H1 (cell line): ENCODE results near the gene SLC22A2. TPM values are rescaled to one million over a fixed set of nuclear protein-coding genes. Genes with fewer than 3 reads are reported as not detected.

Experiments used
- CTCF ChIA-PET: fragments of 300-600 bp; sonication (Branson Sonifier 250); formaldehyde crosslinking; loops from one replicate; lab custom pipeline; 2021; ENCODE audit not compliant: partially characterized antibody; lab: Charles Lee
- POLR2A ChIA-PET: fragments of 300-600 bp; sonication (Branson Sonifier 250); formaldehyde crosslinking; loops from one replicate; lab custom pipeline; 2021; ENCODE audit warnings: inconsistent platforms; ENCODE audit not compliant: partially characterized antibody; lab: Charles Lee
- DNase-seq, 2 experiments: peaks; one replicate each; pipeline versions ENCODE4 v3.0.0 to v3.0.0-alpha.2; 2010 to 2022; ENCODE audit warnings: low spot score in 2 of 2, low read depth in 1 of 2, mixed read lengths in 1 of 2
- FAIRE-seq: peaks from 2 replicates; lab custom pipeline; 2011; peaks lifted over from hg19 to GRCh38; lab: Jason Lieb, UNC
- H2AFZ ChIP-seq: 2 replicates; pipeline ENCODE4 v1.8.1; 2012; ENCODE audit warnings: low read length, inconsistent platforms
- H2AK5ac ChIP-seq: 2 replicates; pipeline ENCODE4 v1.6.1; 2013; ENCODE audit warnings: low read depth, low read length
- H2BK120ac ChIP-seq: replicated peaks from 2 replicates; pipeline ENCODE3; 2013; ENCODE audit warnings: low read depth, low read length, inconsistent platforms
- H2BK12ac ChIP-seq: 2 replicates; pipeline ENCODE4 v1.6.1; 2013; ENCODE audit warnings: low read depth, low read length
- H2BK15ac ChIP-seq: 2 replicates; pipeline ENCODE4 v1.6.1; 2013; ENCODE audit warnings: low read length
- H2BK20ac ChIP-seq: 2 replicates; pipeline ENCODE4 v1.6.1; 2013; ENCODE audit warnings: low read length
- H2BK5ac ChIP-seq: 2 replicates; pipeline ENCODE4 v1.6.1; 2013; ENCODE audit warnings: low read depth, low read length
- H3K14ac ChIP-seq: 2 replicates; pipeline ENCODE4 v1.6.1; 2013; ENCODE audit warnings: inconsistent platforms; ENCODE audit not compliant: insufficient read length
- H3K18ac ChIP-seq: 2 replicates; pipeline ENCODE4 v1.6.1; 2013; ENCODE audit warnings: low read length; ENCODE audit errors: extremely low read depth
- H3K23ac ChIP-seq: 2 replicates; pipeline ENCODE4 v1.6.1; 2013; ENCODE audit warnings: inconsistent platforms; ENCODE audit not compliant: insufficient read length
- H3K23me2 ChIP-seq: 2 replicates; pipeline ENCODE4 v1.6.1; 2013; ENCODE audit warnings: low read depth, low read length
- H3K27ac ChIP-seq: 2 replicates; pipeline ENCODE4 v1.6.1; 2011; ENCODE audit warnings: low read depth, low read length, inconsistent platforms
- H3K27me3 ChIP-seq, 4 experiments: replicated peaks in 1 of 4; 1 replicate in 1 of 4; 2 replicates in 3 of 4; pipeline versions ENCODE4 v1.6.1 to v1.8.1; 2011 to 2013; ENCODE audit warnings: low read length in 3 of 4, mild to moderate bottlenecking in 3 of 4, inconsistent platforms in 2 of 4, mixed read lengths in 2 of 4, moderate library complexity in 1 of 4; ENCODE audit not compliant: control insufficient read depth in 3 of 4, insufficient read depth in 3 of 4; ENCODE audit errors: extremely low read depth in 1 of 4
- H3K36me3 ChIP-seq, 4 experiments: 2 replicates each; pipeline versions ENCODE4 v1.6.1 to v1.8.1; 2011 to 2013; ENCODE audit warnings: mild to moderate bottlenecking in 4 of 4, low read length in 3 of 4, moderate library complexity in 2 of 4, control low read depth in 1 of 4, inconsistent platforms in 1 of 4; ENCODE audit not compliant: insufficient read depth in 4 of 4, control insufficient read depth in 2 of 4
- H3K4ac ChIP-seq: replicated peaks from 2 replicates; pipeline ENCODE3; 2013; ENCODE audit warnings: low read length, low read depth, mixed read lengths, inconsistent platforms; ENCODE audit not compliant: insufficient read length
- H3K4me1 ChIP-seq, 4 experiments: replicated peaks in 1 of 4; 1 replicate in 1 of 4; 2 replicates in 3 of 4; pipeline versions ENCODE4 v1.6.1 to v1.8.1; 2011 to 2013; ENCODE audit warnings: low read length in 3 of 4, inconsistent platforms in 2 of 4, mixed read lengths in 1 of 4; ENCODE audit not compliant: insufficient read depth in 4 of 4, control insufficient read depth in 3 of 4
- H3K4me2 ChIP-seq, 2 experiments: 2 replicates each; pipeline versions ENCODE4 v1.6.1 to v1.8.1; 2011 to 2013; ENCODE audit warnings: low read depth in 2 of 2, low read length in 2 of 2, control low read depth in 1 of 2, inconsistent platforms in 1 of 2, mild to moderate bottlenecking in 1 of 2; ENCODE audit not compliant: insufficient read depth in 1 of 2
- H3K4me3 ChIP-seq, 4 experiments: fragments of 200-600, 300-600 bp in 1 of 4; sonication (generic), shearing (Covaris generic), sonication (Bioruptor Twin) in 1 of 4; 2 replicates each; pipeline versions ENCODE4 v1.5.1 to v1.8.1; 2011 to 2016; ENCODE audit warnings: low read length in 4 of 4, low read depth in 3 of 4, control low read depth in 2 of 4, inconsistent platforms in 2 of 4, mild to moderate bottlenecking in 2 of 4, mixed read lengths in 1 of 4, moderate library complexity in 1 of 4; ENCODE audit not compliant: insufficient read depth in 2 of 4; ENCODE audit errors: extremely low read depth in 1 of 4
- H3K56ac ChIP-seq: replicated peaks from 2 replicates; pipeline ENCODE3; 2013; ENCODE audit warnings: low read depth, mild to moderate bottlenecking, mixed read lengths, low read length, inconsistent platforms; ENCODE audit not compliant: insufficient read length
- H3K79me1 ChIP-seq: 2 replicates; pipeline ENCODE4 v1.6.1; 2013; ENCODE audit warnings: low read depth, low read length, control low read depth
- H3K79me2 ChIP-seq, 2 experiments: 2 replicates each; pipeline versions ENCODE4 v1.6.1 to v1.8.1; 2012 to 2013; ENCODE audit warnings: low read length in 2 of 2, mild to moderate bottlenecking in 2 of 2, inconsistent platforms in 1 of 2; ENCODE audit not compliant: insufficient read depth in 2 of 2, control insufficient read depth in 1 of 2
- H3K9ac ChIP-seq, 4 experiments: replicated peaks in 1 of 4; 1 replicate in 1 of 4; 2 replicates in 3 of 4; pipeline versions ENCODE4 v1.6.1 to v1.8.1; 2011 to 2013; ENCODE audit warnings: low read depth in 3 of 4, low read length in 3 of 4, control low read depth in 2 of 4, mild to moderate bottlenecking in 2 of 4, moderate library complexity in 2 of 4, inconsistent platforms in 1 of 4; ENCODE audit errors: extremely low read depth in 1 of 4
- H3K9me3 ChIP-seq, 2 experiments: 2 replicates each; pipeline versions ENCODE4 v1.6.1 to v1.8.1; 2012 to 2013; ENCODE audit warnings: mild to moderate bottlenecking in 2 of 2, moderate library complexity in 2 of 2, control low read depth in 1 of 2, inconsistent platforms in 1 of 2, low read depth in 1 of 2, low read length in 1 of 2, mixed read lengths in 1 of 2; ENCODE audit not compliant: insufficient read depth in 2 of 2
- H4K20me1 ChIP-seq, 2 experiments: replicated peaks in 1 of 2; 2 replicates each; pipeline versions ENCODE3 to v1.8.1; 2011 to 2013; ENCODE audit warnings: inconsistent platforms in 2 of 2, low read length in 2 of 2, mild to moderate bottlenecking in 1 of 2; ENCODE audit not compliant: insufficient read depth in 2 of 2, control insufficient read depth in 1 of 2
- H4K5ac ChIP-seq: 2 replicates; pipeline ENCODE4 v1.6.1; 2013; ENCODE audit warnings: low read length, low read depth, mixed read lengths, inconsistent platforms; ENCODE audit not compliant: insufficient read length
- H4K8ac ChIP-seq: 2 replicates; pipeline ENCODE4 v1.8.0; 2013; ENCODE audit warnings: mild to moderate bottlenecking, moderate library complexity, low read length, inconsistent platforms; ENCODE audit not compliant: insufficient read depth; ENCODE audit errors: extremely low read depth
- H4K91ac ChIP-seq: replicated peaks from 2 replicates; pipeline ENCODE3; 2013; ENCODE audit warnings: low read length, mixed read lengths, inconsistent platforms; ENCODE audit not compliant: insufficient read length
- ATF2 ChIP-seq: IDR thresholded peaks from 2 replicates; pipeline ENCODE4 v1.6.1; 2012; ENCODE audit warnings: low read length, inconsistent platforms
- BRCA1 ChIP-seq: IDR thresholded peaks from 2 replicates; pipeline ENCODE4 v1.6.1; 2012; ENCODE audit warnings: low read depth, low read length, improper control_type of control experiment
- CTCF ChIP-seq, 3 experiments: IDR thresholded peaks; 1 replicate in 2 of 3; 2 replicates in 1 of 3; pipeline versions ENCODE4 v1.5.1 to v1.6.1; 2011; ENCODE audit warnings: low read length in 3 of 3, mild to moderate bottlenecking in 3 of 3, inconsistent platforms in 2 of 3, low read depth in 1 of 3, moderate library complexity in 1 of 3; ENCODE audit not compliant: insufficient read depth in 1 of 3; ENCODE audit errors: control extremely low read depth in 1 of 3
- KDM1A ChIP-seq: fragments of 200-600, 300-600 bp; sonication (generic); IDR thresholded peaks from 2 replicates; pipeline ENCODE4 v1.7.1; 2016; ENCODE audit warnings: mild to moderate bottlenecking, low read length, borderline replicate concordance
- KDM5A ChIP-seq: fragments of 200-600 bp; IDR thresholded peaks from 2 replicates; pipeline ENCODE4 v1.7.1; 2012; ENCODE audit warnings: mild to moderate bottlenecking, low read length, inconsistent platforms, mixed read lengths
- POLR2AphosphoS5 ChIP-seq: IDR thresholded peaks from 2 replicates; pipeline ENCODE4 v1.6.1; 2011; ENCODE audit warnings: low read depth, low read length
- SP2 ChIP-seq: IDR thresholded peaks from 2 replicates; pipeline ENCODE4 v1.6.1; 2012; ENCODE audit warnings: mild to moderate bottlenecking, low read length, inconsistent platforms
- SUZ12 ChIP-seq: fragments of 200-600 bp; sonication (generic); IDR thresholded peaks from 2 replicates; pipeline ENCODE4 v1.6.1; 2012; ENCODE audit warnings: mild to moderate bottlenecking, inconsistent platforms, low read length, moderate library complexity, mixed read lengths
- TCF12 ChIP-seq: IDR thresholded peaks from 2 replicates; pipeline ENCODE4 v1.6.1; 2011; ENCODE audit warnings: low read depth, mild to moderate bottlenecking, low read length
- polyA plus RNA-seq, 7 experiments: library from polyadenylated mRNA; depleted of rRNA in 3 of 7; stranded (reverse) in 5 of 7; unstranded in 2 of 7; fragments of >200 nt in 5 of 7; fragments of 200-250 nt in 2 of 7; gene quantifications; 1 replicate in 5 of 7; 2 replicates in 1 of 7; 4 replicates in 1 of 7; pipeline versions ENCODE4 v1.2.1 to v1.2.3, GENCODE V29; 2011 to 2013; ENCODE audit warnings: missing spikeins in 2 of 7, mixed read lengths in 2 of 7
- total RNA-seq: library from RNA; stranded (reverse); fragmentation: NEBNext Ultra II Directional; extraction: Animal tissue kit (Norgen Biotek cat#: 25700); gene quantifications from 2 replicates; pipeline ENCODE4 v1.2.1, GENCODE V29; 2021

SLC22A2 gene
- total and polyA plus RNA-seq, 2 of the 8 experiments (the other 6 are each of a cell fraction or from before 2014, with no cell fraction given), result 0.23 to 1.4 TPM

- Histone ChIP-seq H4K5ac (no peak overlapping the region), H3K4me3 (no peak overlapping the region), H2AK5ac (no peak overlapping the region), H3K4me1 (no peaks in the 10 kb centered on the region), H3K79me1 (no peaks in the 10 kb centered on the region), H2BK12ac (no peak overlapping the region), H3K23me2 (no peaks in the 10 kb centered on the region), H3K9me3 (peaks cover 12 to 13% of the 10 kb centered on the region in 2 experiments; a peak in 3 of 4 replicates), H2BK120ac (no peak overlapping the region), H3K14ac (no peak overlapping the region), H2BK5ac (no peak overlapping the region), H4K20me1 (no peaks in the 10 kb centered on the region), H3K56ac (no peak overlapping the region), H4K8ac (no peak overlapping the region), H3K18ac (no peak overlapping the region), H3K4ac (no peak overlapping the region), H3K36me3 (peaks cover 0 to 3% (median 0%) of the 10 kb centered on the region in 4 experiments; a peak in 2 of 8 replicates), H2BK15ac (no peak overlapping the region), H2AFZ (no peak overlapping the region), H3K79me2 (no peaks in the 10 kb centered on the region), H3K27me3 (peaks cover 0 to 2% (median 0%) of the 10 kb centered on the region in 4 experiments; a peak in 1 of 7 replicates), H4K91ac (no peak overlapping the region), H3K9ac (no peak overlapping the region), H2BK20ac (no peak overlapping the region), H3K27ac (no peak overlapping the region), H3K4me2 (no peak overlapping the region), H3K23ac (no peak overlapping the region)
- DNase-seq (no peak), FAIRE-seq (no peak)
- ChIA-PET CTCF (interaction anchor here (1.2 to 1.7 kb wide), 2 partner anchors 17 to 114 kb away, joined by 3 to 4 read pairs; no protein-coding TSS in a partner anchor), POLR2A (no interaction called here)
- no peak for TF ChIP-seq SUZ12
- no peak for TF ChIP-seq BRCA1
- no peak for TF ChIP-seq CTCF (IDR thresholded peaks at IDR 0.05; ENCODE audit: control extremely low read depth in 1 of 3, insufficient read depth in 1 of 3, low read depth in 1 of 3, low read length in 3 of 3)
- no peak for TF ChIP-seq ATF2
- no peak for TF ChIP-seq KDM1A
- no peak for TF ChIP-seq KDM5A
- no peak for TF ChIP-seq SP2
- TF ChIP-seq TCF12, result no peak
- no peak for TF ChIP-seq POLR2AphosphoS5
Measured at GRCh38 chr6:160203522-160203921, 55.1 kb downstream of the SLC22A2 start.
